Chondrocyte (in vitro differentiated cells): Measurements from ENCODE around the gene IZUMO4. TPM values are rescaled to one million over a fixed set of nuclear protein-coding genes. Genes with fewer than 3 reads are reported as not detected.

Experiments used
- DNase-seq: peaks from one replicate; pipeline ENCODE4 v3.0.0; 2021; ENCODE audit warnings: mixed read lengths, low spot score
- H3K27ac Mint-ChIP-seq: one replicate; pipeline ENCODE4 v1.8.0; 2021; ENCODE audit warnings: mild to moderate bottlenecking, moderate library complexity, mixed read lengths; ENCODE audit not compliant: unreplicated experiment
- H3K27me3 Mint-ChIP-seq: 2 replicates; pipeline ENCODE4 v1.8.0; 2021; ENCODE audit warnings: low read depth, mixed read lengths
- H3K36me3 Mint-ChIP-seq: 2 replicates; pipeline ENCODE4 v1.8.0; 2021; ENCODE audit warnings: low read depth, mixed read lengths
- H3K4me1 Mint-ChIP-seq: 2 replicates; pipeline ENCODE4 v1.8.0; 2021; ENCODE audit warnings: low read depth, mild to moderate bottlenecking, mixed read lengths
- H3K4me3 Mint-ChIP-seq: one replicate; pipeline ENCODE4 v1.8.0; 2021; ENCODE audit warnings: mild to moderate bottlenecking, moderate library complexity, mixed read lengths; ENCODE audit not compliant: unreplicated experiment
- H3K9me3 Mint-ChIP-seq: 2 replicates; pipeline ENCODE4 v1.8.0; 2021; ENCODE audit warnings: low read depth, mixed read lengths
- total RNA-seq: library from RNA; stranded (reverse); gene quantifications from 3 replicates; pipeline ENCODE4 v1.2.1, GENCODE V29; 2021
- TF ChIP-seq, protein P1 (sequence below): fragments of 200-600 bp; sonication (generic); IDR thresholded peaks from 2 replicates; pipeline ENCODE4 v1.5.0; 2021; ENCODE audit warnings: antibody characterized with exemption, mild to moderate bottlenecking, moderate library complexity

The IZUMO4 gene
- total RNA-seq, 1 donor from 2014 or later = 3.2 TPM

DNA sequence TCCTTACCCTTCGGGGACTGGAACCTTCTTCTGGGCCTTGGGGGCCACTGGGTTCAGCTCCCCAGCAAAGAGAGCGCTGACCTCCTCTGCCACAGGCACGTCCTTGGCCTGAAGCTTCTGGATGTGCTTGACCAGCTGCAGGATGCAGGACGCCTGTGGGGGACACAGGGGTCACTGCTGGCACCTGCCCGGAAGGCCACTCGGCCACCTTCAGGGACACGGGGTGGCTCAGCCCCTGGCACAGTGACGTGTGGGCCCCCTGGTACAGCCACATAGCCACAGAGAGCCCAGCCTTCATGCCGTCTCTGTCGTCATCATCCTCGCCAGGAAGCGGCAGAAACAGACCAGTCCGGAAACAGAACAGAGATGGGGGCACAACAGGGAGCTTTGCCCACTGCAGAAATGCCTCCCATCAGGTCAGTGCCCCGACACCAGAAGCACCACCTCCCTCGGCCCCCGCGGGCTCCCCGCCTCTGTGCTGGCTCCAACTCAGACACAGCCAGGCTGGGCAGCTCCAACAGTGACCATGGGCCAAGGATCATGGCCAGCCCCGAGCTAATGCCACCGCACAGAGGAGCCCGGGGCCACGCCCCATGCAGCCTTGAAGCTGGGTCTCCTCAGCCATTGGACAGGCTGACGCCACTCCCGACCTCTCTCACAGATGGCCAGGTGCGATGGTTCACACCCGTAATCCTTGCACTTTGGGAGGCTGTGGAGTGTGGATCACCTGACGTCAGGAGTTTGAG lies 20.7 kb downstream of the IZUMO4 start:
- Mint-ChIP-seq H3K4me3 (no peak overlapping the region), H3K36me3 (peaks cover 36% of the 10 kb centered on the region), H3K9me3 (no peaks in the 10 kb centered on the region)

DNA sequence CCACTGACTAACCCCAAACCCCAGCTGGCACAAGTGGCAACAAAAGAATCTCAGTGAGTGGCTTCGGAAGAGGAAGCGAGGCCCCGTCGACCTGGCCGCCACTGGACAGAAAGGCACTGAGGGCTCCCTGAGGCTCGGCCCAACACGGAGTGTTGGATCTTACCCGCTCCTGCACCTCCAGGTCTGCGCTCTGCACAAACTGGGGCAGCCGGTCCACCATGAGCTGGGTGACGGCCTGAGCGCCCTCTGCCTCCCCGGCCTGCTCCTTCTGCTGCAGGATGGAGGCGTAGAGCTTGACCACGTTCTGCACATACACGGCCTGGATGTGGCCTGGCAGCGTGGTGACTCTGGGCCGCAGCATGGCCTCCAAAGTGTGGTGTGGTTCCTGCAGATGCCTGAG lies 21.7 kb downstream of the IZUMO4 start:
- Mint-ChIP-seq H3K36me3 (peaks cover 33% of the 10 kb centered on the region), H3K27ac (no peak overlapping the region), H3K27me3 (no peaks in the 10 kb centered on the region), H3K9me3 (no peaks in the 10 kb centered on the region), H3K4me3 (no peak overlapping the region), H3K4me1 (peaks cover 13% of the 10 kb centered on the region)
- TF ChIP-seq, protein P1, sequence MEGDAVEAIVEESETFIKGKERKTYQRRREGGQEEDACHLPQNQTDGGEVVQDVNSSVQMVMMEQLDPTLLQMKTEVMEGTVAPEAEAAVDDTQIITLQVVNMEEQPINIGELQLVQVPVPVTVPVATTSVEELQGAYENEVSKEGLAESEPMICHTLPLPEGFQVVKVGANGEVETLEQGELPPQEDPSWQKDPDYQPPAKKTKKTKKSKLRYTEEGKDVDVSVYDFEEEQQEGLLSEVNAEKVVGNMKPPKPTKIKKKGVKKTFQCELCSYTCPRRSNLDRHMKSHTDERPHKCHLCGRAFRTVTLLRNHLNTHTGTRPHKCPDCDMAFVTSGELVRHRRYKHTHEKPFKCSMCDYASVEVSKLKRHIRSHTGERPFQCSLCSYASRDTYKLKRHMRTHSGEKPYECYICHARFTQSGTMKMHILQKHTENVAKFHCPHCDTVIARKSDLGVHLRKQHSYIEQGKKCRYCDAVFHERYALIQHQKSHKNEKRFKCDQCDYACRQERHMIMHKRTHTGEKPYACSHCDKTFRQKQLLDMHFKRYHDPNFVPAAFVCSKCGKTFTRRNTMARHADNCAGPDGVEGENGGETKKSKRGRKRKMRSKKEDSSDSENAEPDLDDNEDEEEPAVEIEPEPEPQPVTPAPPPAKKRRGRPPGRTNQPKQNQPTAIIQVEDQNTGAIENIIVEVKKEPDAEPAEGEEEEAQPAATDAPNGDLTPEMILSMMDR = no peak
- peak; percentile 70 for DNase-seq

More for the DNA sequence above, 20.7 kb downstream of the IZUMO4 start:
- peak; percentile 89 for DNase-seq
- Mint-ChIP-seq H3K27me3 (no peaks in the 10 kb centered on the region), H3K27ac (no peak overlapping the region), H3K4me1 (peaks cover 13% of the 10 kb centered on the region)
- TF ChIP-seq, protein P1 = no peak

DNA sequence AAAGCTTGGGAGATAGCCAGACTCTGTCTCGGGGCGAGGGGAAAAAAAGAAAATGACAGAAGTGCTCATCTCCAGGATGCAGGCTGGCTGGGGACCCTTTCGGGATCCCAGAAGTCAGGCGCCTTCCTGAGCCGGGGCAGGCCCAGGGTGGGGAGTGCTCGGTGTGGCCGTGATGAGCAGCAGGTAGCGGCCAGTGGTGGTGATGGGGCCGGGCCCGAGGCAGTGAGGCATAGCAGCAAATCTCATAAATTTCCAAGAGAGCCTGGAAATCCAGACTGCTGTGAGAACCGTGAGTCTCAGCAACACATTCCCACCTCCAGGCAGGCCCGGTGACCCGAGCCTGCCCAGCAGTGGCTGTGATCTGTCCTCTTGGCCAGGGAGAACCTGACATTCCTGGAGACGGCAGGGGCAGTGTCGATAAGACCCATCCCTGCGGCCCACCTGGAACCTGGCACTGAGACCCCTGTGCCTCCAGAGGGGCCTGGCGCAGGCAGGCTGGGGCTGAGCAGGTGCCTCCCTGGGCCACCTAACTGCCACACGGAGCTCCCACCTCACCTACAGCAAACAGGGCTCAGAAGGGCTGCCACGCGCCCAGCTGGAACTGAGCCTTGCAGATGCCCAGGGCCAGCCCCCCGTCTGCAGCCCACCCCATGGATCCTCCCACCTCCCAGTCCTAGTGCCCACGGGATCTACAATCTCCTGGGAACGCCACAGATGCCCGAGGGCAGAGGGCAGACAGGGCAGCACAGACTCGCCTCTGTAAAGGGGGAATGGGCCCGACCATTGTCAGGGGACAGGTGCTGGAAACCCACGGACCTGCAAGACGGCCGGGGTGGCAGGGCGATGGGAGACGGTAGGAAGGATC lies 23.4 kb downstream of the IZUMO4 start:
- no peak overlapping the region for H3K27ac Mint-ChIP-seq
- H3K27me3 Mint-ChIP-seq = no peaks in the 10 kb centered on the region
- TF ChIP-seq, protein P1 = no peak

DNA sequence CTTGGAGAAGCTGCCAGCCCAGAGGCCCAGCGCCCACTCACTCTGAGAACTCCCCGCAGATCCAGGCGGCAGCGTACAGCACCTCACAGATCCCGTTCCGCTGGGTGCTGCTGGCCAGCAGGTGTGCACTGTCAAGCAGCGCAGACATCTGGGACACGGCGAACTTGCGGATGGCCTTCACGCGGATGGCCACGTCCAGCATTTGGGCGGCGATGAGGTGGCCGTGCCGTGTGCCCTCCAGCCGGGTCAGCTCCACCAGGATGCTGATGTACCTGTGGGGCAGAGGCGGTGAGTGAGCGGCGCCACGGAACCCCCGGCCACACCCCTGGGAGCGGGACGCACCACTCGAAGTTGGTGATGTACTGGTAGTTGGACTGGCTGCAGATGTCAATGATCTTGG lies 24.1 kb downstream of the IZUMO4 start:
- no peak overlapping the region for H3K27ac Mint-ChIP-seq
- H3K9me3 Mint-ChIP-seq = no peaks in the 10 kb centered on the region
- DNase-seq = peak; percentile 71
- no peaks in the 10 kb centered on the region for H3K27me3 Mint-ChIP-seq
- H3K4me3 Mint-ChIP-seq = no peak overlapping the region
- peaks cover 18% of the 10 kb centered on the region for H3K36me3 Mint-ChIP-seq
- TF ChIP-seq, protein P1 = no peak
- H3K4me1 Mint-ChIP-seq = no peaks in the 10 kb centered on the region

More for the DNA sequence above, 23.4 kb downstream of the IZUMO4 start:
- peak; percentile 85 for DNase-seq
- no peak overlapping the region for H3K4me3 Mint-ChIP-seq
- H3K9me3 Mint-ChIP-seq = no peaks in the 10 kb centered on the region
- peaks cover 2% of the 10 kb centered on the region for H3K4me1 Mint-ChIP-seq
- peaks cover 23% of the 10 kb centered on the region for H3K36me3 Mint-ChIP-seq

DNA sequence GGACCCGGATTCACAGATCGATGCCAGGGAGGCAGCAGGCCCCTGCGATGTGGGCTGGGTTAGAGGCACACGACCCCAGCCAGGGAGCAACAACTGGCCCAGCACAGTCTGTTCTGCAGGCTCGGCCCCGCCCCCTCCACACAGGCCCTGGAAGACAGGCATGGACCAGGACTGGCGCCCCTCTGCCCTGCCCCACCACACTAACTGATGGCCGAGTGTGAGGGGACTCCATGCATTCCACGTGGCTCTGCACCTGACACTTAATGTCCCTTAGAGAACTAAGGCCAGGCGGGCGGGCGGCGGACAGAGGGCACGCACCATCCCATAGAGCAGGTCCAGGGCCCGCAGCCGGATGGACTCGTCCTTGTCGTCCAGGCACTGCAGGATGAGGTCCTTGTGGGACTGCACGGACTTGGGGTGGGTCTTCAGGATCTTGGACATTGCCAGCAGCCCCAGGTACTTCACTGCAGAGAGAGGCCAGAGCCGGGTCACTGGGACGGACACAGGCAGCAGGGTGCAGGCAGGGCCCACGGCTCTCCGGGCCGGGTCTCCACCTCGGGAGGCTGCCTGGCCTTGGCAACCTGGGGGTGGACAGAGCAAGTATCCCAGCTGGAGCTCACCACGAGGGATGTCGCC lies 24.8 kb downstream of the IZUMO4 start:
- Mint-ChIP-seq H3K27ac (no peak overlapping the region), H3K9me3 (no peaks in the 10 kb centered on the region), H3K27me3 (no peaks in the 10 kb centered on the region), H3K4me1 (no peaks in the 10 kb centered on the region), H3K36me3 (peaks cover 16% of the 10 kb centered on the region), H3K4me3 (no peak overlapping the region)
- DNase-seq = peak; percentile 77
- TF ChIP-seq, protein P1 = no peak
